ENCODE measurements around the gene KIFC3.

Gene KIFC3

GRCh38 chr16:57830890-57831484 lies 28.7 kb upstream of the KIFC3 start:
- Mint-ChIP-seq H3K4me1 (ENCODE audit: low read depth) (no peaks in the 10 kb centered on the region), H3K27ac (no peak overlapping the region), H3K36me3 (ENCODE audit: low read depth) (no peaks in the 10 kb centered on the region), H3K9me3 (no peaks in the 10 kb centered on the region), H3K4me3 (no peak overlapping the region), H3K27me3 (no peaks in the 10 kb centered on the region)

GRCh38 chr16:57829969-57830360 lies 27.7 kb upstream of the KIFC3 start:
- Mint-ChIP-seq H3K27me3 (no peaks in the 10 kb centered on the region), H3K9me3 (no peaks in the 10 kb centered on the region), H3K4me1 (ENCODE audit: low read depth) (no peaks in the 10 kb centered on the region), H3K27ac (no peak overlapping the region), H3K36me3 (ENCODE audit: low read depth) (no peaks in the 10 kb centered on the region), H3K4me3 (no peak overlapping the region)

GRCh38 chr16:57828272-57829161 lies 26.2 kb upstream of the KIFC3 start:
- no peaks in the 10 kb centered on the region for H3K27me3 Mint-ChIP-seq
- H3K36me3 Mint-ChIP-seq (ENCODE audit: low read depth): no peaks in the 10 kb centered on the region
- no peaks in the 10 kb centered on the region for H3K9me3 Mint-ChIP-seq
- no peaks in the 10 kb centered on the region for H3K4me1 Mint-ChIP-seq (ENCODE audit: low read depth)
- no peak overlapping the region for H3K4me3 Mint-ChIP-seq
- no peak overlapping the region for H3K27ac Mint-ChIP-seq

GRCh38 chr16:57826706-57827625 lies 24.7 kb upstream of the KIFC3 start:
- Mint-ChIP-seq H3K27ac (no peak overlapping the region), H3K27me3 (no peaks in the 10 kb centered on the region), H3K4me3 (no peak overlapping the region), H3K4me1 (ENCODE audit: low read depth) (no peaks in the 10 kb centered on the region), H3K36me3 (ENCODE audit: low read depth) (no peaks in the 10 kb centered on the region), H3K9me3 (no peaks in the 10 kb centered on the region)

- Mint-ChIP-seq H3K4me1 (ENCODE audit: low read depth) (no peaks in the 10 kb centered on the region), H3K36me3 (ENCODE audit: low read depth) (no peaks in the 10 kb centered on the region), H3K4me3 (no peak overlapping the region), H3K9me3 (no peaks in the 10 kb centered on the region), H3K27ac (no peak overlapping the region), H3K27me3 (no peaks in the 10 kb centered on the region)
Observed at GRCh38 chr16:57826052-57826451, 23.8 kb upstream of the KIFC3 start.

- Mint-ChIP-seq H3K4me1 (ENCODE audit: low read depth) (no peaks in the 10 kb centered on the region), H3K4me3 (no peak overlapping the region), H3K27ac (no peak overlapping the region)
Observed at GRCh38 chr16:57825298-57826044, 23.2 kb upstream of the KIFC3 start.

GRCh38 chr16:57824888-57825287 lies 22.6 kb upstream of the KIFC3 start:
- no peaks in the 10 kb centered on the region for H3K36me3 Mint-ChIP-seq (ENCODE audit: low read depth)
- H3K4me1 Mint-ChIP-seq (ENCODE audit: low read depth): no peaks in the 10 kb centered on the region
- H3K27me3 Mint-ChIP-seq: no peaks in the 10 kb centered on the region
- no peaks in the 10 kb centered on the region for H3K9me3 Mint-ChIP-seq
- H3K4me3 Mint-ChIP-seq: no peak overlapping the region
- H3K27ac Mint-ChIP-seq: no peak overlapping the region

More at GRCh38 chr16:57825298-57826044, 23.2 kb upstream of the KIFC3 start:
- H3K36me3 Mint-ChIP-seq (ENCODE audit: low read depth): no peaks in the 10 kb centered on the region
- no peaks in the 10 kb centered on the region for H3K27me3 Mint-ChIP-seq
- H3K9me3 Mint-ChIP-seq: no peaks in the 10 kb centered on the region

- no peaks in the 10 kb centered on the region for H3K36me3 Mint-ChIP-seq (ENCODE audit: low read depth)
- no peak overlapping the region for H3K27ac Mint-ChIP-seq
- H3K27me3 Mint-ChIP-seq: no peaks in the 10 kb centered on the region
- no peak overlapping the region for H3K4me3 Mint-ChIP-seq
- no peaks in the 10 kb centered on the region for H3K4me1 Mint-ChIP-seq (ENCODE audit: low read depth)
- no peaks in the 10 kb centered on the region for H3K9me3 Mint-ChIP-seq
Observed at GRCh38 chr16:57823836-57824235, 21.5 kb upstream of the KIFC3 start.

- no peaks in the 10 kb centered on the region for H3K4me1 Mint-ChIP-seq (ENCODE audit: low read depth)
- H3K4me3 Mint-ChIP-seq: no peak overlapping the region
- no peaks in the 10 kb centered on the region for H3K27me3 Mint-ChIP-seq
- H3K27ac Mint-ChIP-seq: no peak overlapping the region
- no peaks in the 10 kb centered on the region for H3K9me3 Mint-ChIP-seq
- no peaks in the 10 kb centered on the region for H3K36me3 Mint-ChIP-seq (ENCODE audit: low read depth)
Observed at GRCh38 chr16:57822856-57823255, 20.6 kb upstream of the KIFC3 start.

GRCh38 chr16:57822018-57822553 lies 19.8 kb upstream of the KIFC3 start:
- H3K27me3 Mint-ChIP-seq: no peaks in the 10 kb centered on the region
- no peaks in the 10 kb centered on the region for H3K9me3 Mint-ChIP-seq
- no peak overlapping the region for H3K27ac Mint-ChIP-seq
- no peaks in the 10 kb centered on the region for H3K4me1 Mint-ChIP-seq (ENCODE audit: low read depth)
- no peak overlapping the region for H3K4me3 Mint-ChIP-seq
- no peaks in the 10 kb centered on the region for H3K36me3 Mint-ChIP-seq (ENCODE audit: low read depth)

GRCh38 chr16:57821149-57821971 lies 19.1 kb upstream of the KIFC3 start:
- no peak overlapping the region for H3K27ac Mint-ChIP-seq
- no peaks in the 10 kb centered on the region for H3K9me3 Mint-ChIP-seq
- no peaks in the 10 kb centered on the region for H3K36me3 Mint-ChIP-seq (ENCODE audit: low read depth)
- H3K4me3 Mint-ChIP-seq: no peak overlapping the region
- H3K27me3 Mint-ChIP-seq: no peaks in the 10 kb centered on the region
- H3K4me1 Mint-ChIP-seq (ENCODE audit: low read depth): peaks cover 6% of the 10 kb centered on the region

- Mint-ChIP-seq H3K4me1 (ENCODE audit: low read depth) (peaks cover 15% of the 10 kb centered on the region), H3K9me3 (no peaks in the 10 kb centered on the region), H3K27ac (no peak overlapping the region), H3K36me3 (ENCODE audit: low read depth) (no peaks in the 10 kb centered on the region), H3K4me3 (no peak overlapping the region), H3K27me3 (no peaks in the 10 kb centered on the region)
Observed at GRCh38 chr16:57818377-57819064, 16.2 kb upstream of the KIFC3 start.

GRCh38 chr16:57817680-57818079 lies 15.4 kb upstream of the KIFC3 start:
- no peaks in the 10 kb centered on the region for H3K36me3 Mint-ChIP-seq (ENCODE audit: low read depth)
- H3K4me1 Mint-ChIP-seq (ENCODE audit: low read depth): peaks cover 15% of the 10 kb centered on the region
- no peaks in the 10 kb centered on the region for H3K9me3 Mint-ChIP-seq
- H3K27me3 Mint-ChIP-seq: no peaks in the 10 kb centered on the region
- H3K4me3 Mint-ChIP-seq: no peak overlapping the region
- H3K27ac Mint-ChIP-seq: no peak overlapping the region
